HG03469 (cell line): ENCODE measurements around the gene DIO1.

Experiments used
- ATAC-seq: cut with Tn5 transposase; IDR thresholded peaks from one replicate; pipeline ENCODE4 v1.9.1; 2021; ENCODE audit warnings: mild to moderate bottlenecking, moderate library complexity, moderate number of reproducible peaks; ENCODE audit not compliant: unreplicated experiment

The DIO1 gene

GRCh38 chr1:53938136-53938830 lies 44.3 kb downstream of the DIO1 start:
- no peak for ATAC-seq

- no peak for ATAC-seq
Measured at GRCh38 chr1:53942127-53942957, 48.4 kb downstream of the DIO1 start.

GRCh38 chr1:53943090-53943489 lies 49.1 kb downstream of the DIO1 start:
- no peak for ATAC-seq

GRCh38 chr1:53943490-53944043 lies 49.6 kb downstream of the DIO1 start:
- no peak for ATAC-seq

- ATAC-seq, result no peak
Measured at GRCh38 chr1:53944469-53945182, 50.6 kb downstream of the DIO1 start.

- no peak for ATAC-seq
Measured at GRCh38 chr1:53945183-53945432, 51.1 kb downstream of the DIO1 start.

GRCh38 chr1:53945433-53946251 lies 51.7 kb downstream of the DIO1 start, which contains the start of gene IFT25:
Gene IFT25, minus strand, starts transcription at chr1:53945699. Its CDS starts 5,617 bp downstream, at chr1:53940082.
- ATAC-seq, result peak; percentile 39

- ATAC-seq, result peak; percentile 27
Measured at GRCh38 chr1:53946252-53947171, 52.5 kb downstream of the DIO1 start, which contains the start of gene LRRC42. Gene LRRC42, plus strand, starts transcription at chr1:53946350. Its CDS starts 5,650 bp downstream, at chr1:53952000.

GRCh38 chr1:53947172-53947907 lies 53.4 kb downstream of the DIO1 start:
- no peak for ATAC-seq

- no peak for ATAC-seq
Measured at GRCh38 chr1:53948291-53948690, 54.3 kb downstream of the DIO1 start.

GRCh38 chr1:53949023-53949990 lies 55.3 kb downstream of the DIO1 start:
- no peak for ATAC-seq

- no peak for ATAC-seq
Measured at GRCh38 chr1:53951697-53952096, 57.7 kb downstream of the DIO1 start.

GRCh38 chr1:53954128-53954527 lies 60.1 kb downstream of the DIO1 start:
- no peak for ATAC-seq

GRCh38 chr1:53956308-53957168 lies 62.6 kb downstream of the DIO1 start:
- no peak for ATAC-seq

GRCh38 chr1:53957194-53957818 lies 63.3 kb downstream of the DIO1 start:
- ATAC-seq, result no peak

GRCh38 chr1:53959664-53960250 lies 65.8 kb downstream of the DIO1 start:
- ATAC-seq, result no peak
